Epithelial cell of proximal tubule (primary cell): ENCODE results near the gene RNU6-9. TPM values are rescaled to one million over a fixed set of nuclear protein-coding genes. Genes with fewer than 3 reads are reported as not detected.

Source experiments
- DNase-seq: peaks from one replicate; pipeline ENCODE4 v3.0.0-alpha.2; 2011; ENCODE audit warnings: low read depth
- H3K4me3 ChIP-seq: 2 replicates; pipeline ENCODE4 v1.5.1; 2011; ENCODE audit warnings: low read depth, mild to moderate bottlenecking, low read length
- CTCF ChIP-seq: conservative IDR thresholded peaks from 2 replicates; pipeline ENCODE4 v1.5.1; 2012; ENCODE audit warnings: low read depth, mild to moderate bottlenecking, low read length
- total RNA-seq: library from RNA; depleted of rRNA; stranded (reverse); fragments of >200 nt; gene quantifications from 2 replicates; pipeline ENCODE4 v1.2.3, GENCODE V29; 2015

Gene RNU6-9
- total RNA-seq, 1 donor from 2014 or later, result not detected

GRCh38 chr19:940591-941291 is 47.5 kb downstream of the RNU6-9 start:
- TF ChIP-seq CTCF, result no peak
- DNase-seq, result no peak
- H3K4me3 ChIP-seq, result peak overlapping the region; percentile 39

- TF ChIP-seq CTCF, result no peak
These were observed 48.2 kb downstream of the RNU6-9 start for GRCh38 chr19:941292-942132.

GRCh38 chr19:942133-942645 is 48.9 kb downstream of the RNU6-9 start:
- TF ChIP-seq CTCF, result no peak
- no peak for DNase-seq
- H3K4me3 ChIP-seq, result no peak overlapping the region

More at GRCh38 chr19:941292-942132, 48.2 kb downstream of the RNU6-9 start:
- peak overlapping the region; percentile 39 for H3K4me3 ChIP-seq
- DNase-seq, result no peak

Other genes starting within 250 kb of the RNU6-9 start
- 102 and 161 TPM in 2 replicates for gene RNF126, start 230.3 kb upstream of the RNU6-9 start, total RNA-seq
- gene FSTL3, start 217.1 kb upstream of the RNU6-9 start, total RNA-seq, result 199 and 483 TPM in 2 replicates
- gene PRSS57, start 198.0 kb upstream of the RNU6-9 start, total RNA-seq, result not detected in 2 replicates
- 3.2 and 17.1 TPM in 2 replicates for gene PALM, start 184.5 kb upstream of the RNU6-9 start, total RNA-seq
- gene MISP, start 142.4 kb upstream of the RNU6-9 start, total RNA-seq, result 25.2 and 41.5 TPM in 2 replicates
- 186 and 453 TPM in 2 replicates for gene PTBP1, start 96.0 kb upstream of the RNU6-9 start, total RNA-seq
- gene PLPPR3, start 71.5 kb upstream of the RNU6-9 start, total RNA-seq, result 0.07 and 0.75 TPM in 2 replicates
- gene AZU1, start 65.6 kb upstream of the RNU6-9 start, total RNA-seq, result not detected in 2 replicates
- not detected in 2 replicates for gene PRTN3, start 52.5 kb upstream of the RNU6-9 start, total RNA-seq
- gene ELANE, start 41.2 kb upstream of the RNU6-9 start, total RNA-seq, result not detected in 2 replicates
- gene CFD, start 33.8 kb upstream of the RNU6-9 start, total RNA-seq, result 3.2 and 5.2 TPM in 2 replicates
- 53.5 and 57.4 TPM in 2 replicates for gene MED16, start 297 bp upstream of the RNU6-9 start, total RNA-seq
- gene R3HDM4, start 19.7 kb downstream of the RNU6-9 start, total RNA-seq, result 49.8 and 60.0 TPM in 2 replicates
- 0.72 and 0.92 TPM in 2 replicates for gene KISS1R, start 23.8 kb downstream of the RNU6-9 start, total RNA-seq
- gene ARID3A, start 32.6 kb downstream of the RNU6-9 start, total RNA-seq, result 26.6 and 37.0 TPM in 2 replicates
- gene WDR18, start 90.9 kb downstream of the RNU6-9 start, total RNA-seq, result 71.0 and 94.4 TPM in 2 replicates
- under 0.01 and 0.46 TPM in 2 replicates for gene GRIN3B, start 106.9 kb downstream of the RNU6-9 start, total RNA-seq
- gene TMEM259, start 127.6 kb downstream of the RNU6-9 start, total RNA-seq, result 155 and 193 TPM in 2 replicates
- gene RNU6-2, start 128.0 kb downstream of the RNU6-9 start, total RNA-seq, result not detected in 2 replicates
- 164 and 281 TPM in 2 replicates for gene CNN2, start 133.1 kb downstream of the RNU6-9 start, total RNA-seq
- gene ABCA7, start 146.6 kb downstream of the RNU6-9 start, total RNA-seq, result 4.3 and 9.7 TPM in 2 replicates
- gene ARHGAP45, start 173.7 kb downstream of the RNU6-9 start, total RNA-seq, result 6.2 and 6.7 TPM in 2 replicates
- gene POLR2E, start 201.9 kb downstream of the RNU6-9 start, total RNA-seq, result 248 and 349 TPM in 2 replicates
- 457 and 656 TPM in 2 replicates for gene GPX4, start 210.5 kb downstream of the RNU6-9 start, total RNA-seq